Large intestine (tissue), 3 donors: Measurements from ENCODE around the gene MTCP1. TPM values are rescaled to one million over a fixed set of nuclear protein-coding genes. Genes with fewer than 3 reads are reported as not detected.

ENCODE experiments used
- DNase-seq, 2 donors: peaks; one replicate each; pipeline versions ENCODE4 v3.0.0 to v3.0.0-alpha.2; 2013
- H3K27ac ChIP-seq: one replicate; pipeline ENCODE4 v1.5.1; 2013; ENCODE audit warnings: low read length
- H3K27me3 ChIP-seq: 2 replicates; pipeline ENCODE4 v1.6.1; 2013; ENCODE audit warnings: low read length; ENCODE audit not compliant: control insufficient read depth, insufficient read depth
- H3K36me3 ChIP-seq: 2 replicates; pipeline ENCODE4 v1.6.1; 2013; ENCODE audit warnings: low read length; ENCODE audit not compliant: control insufficient read depth, insufficient read depth
- H3K4me1 ChIP-seq: one replicate; pipeline ENCODE4 v1.6.1; 2013; ENCODE audit warnings: low read length; ENCODE audit not compliant: control insufficient read depth, insufficient read depth
- H3K4me3 ChIP-seq: one replicate; pipeline ENCODE4 v1.5.1; 2013; ENCODE audit warnings: low read length
- H3K9me3 ChIP-seq: one replicate; pipeline ENCODE4 v1.6.1; 2013; ENCODE audit warnings: mild to moderate bottlenecking, low read depth, low read length, moderate library complexity; ENCODE audit not compliant: control insufficient read depth
- WGBS: methylation state at CpG from one replicate; pipeline ENCODE4 v1.1.5; 2013; ENCODE audit warnings: low lambda C conversion rate; ENCODE audit not compliant: insufficient coverage; 5-methylcytosine and 5-hydroxymethylcytosine counted together
- polyA plus RNA-seq: library from polyadenylated mRNA; unstranded; fragments of 120-200 nt; gene quantifications from one replicate; pipeline ENCODE4 v1.2.1, GENCODE V29; 2013

Gene MTCP1
- polyA plus RNA-seq, 1 donor, result 15.2 TPM

GRCh38 chrX:155054255-155054654, 16.7 kb downstream of the MTCP1 start:
- Histone ChIP-seq H3K9me3 (no peaks in the 10 kb centered on the region), H3K36me3 (peaks cover 15% of the 10 kb centered on the region), H3K27ac (no peak overlapping the region), H3K4me1 (peaks cover 2% of the 10 kb centered on the region), H3K27me3 (no peaks in the 10 kb centered on the region), H3K4me3 (no peak overlapping the region)
- no CpG with 5 or more reads among the region's 4 CpGs for WGBS
- DNase-seq, result no peak

GRCh38 chrX:155053656-155054055, 17.3 kb downstream of the MTCP1 start:
- no peak for DNase-seq
- peaks cover 2% of the 10 kb centered on the region for H3K4me1 ChIP-seq
- H3K36me3 ChIP-seq, result peaks cover 15% of the 10 kb centered on the region
- H3K9me3 ChIP-seq, result no peaks in the 10 kb centered on the region
- H3K4me3 ChIP-seq, result no peak overlapping the region
- no peaks in the 10 kb centered on the region for H3K27me3 ChIP-seq
- WGBS, result no CpG with 5 or more reads among the region's 3 CpGs
- no peak overlapping the region for H3K27ac ChIP-seq

GRCh38 chrX:155052738-155053498, 18.0 kb downstream of the MTCP1 start:
- DNase-seq, result no peak
- no peaks in the 10 kb centered on the region for H3K27me3 ChIP-seq
- WGBS, result no CpG with 5 or more reads among the region's 5 CpGs
- peaks cover 2% of the 10 kb centered on the region for H3K4me1 ChIP-seq
- H3K9me3 ChIP-seq, result no peaks in the 10 kb centered on the region
- peaks cover 16% of the 10 kb centered on the region for H3K36me3 ChIP-seq
- no peak overlapping the region for H3K27ac ChIP-seq
- H3K4me3 ChIP-seq, result no peak overlapping the region

GRCh38 chrX:155048977-155049619, 21.8 kb downstream of the MTCP1 start:
- H3K4me3 ChIP-seq, result no peak overlapping the region
- DNase-seq, result peak in 1 of 2 donors; percentile 39
- H3K9me3 ChIP-seq, result no peaks in the 10 kb centered on the region
- H3K4me1 ChIP-seq, result no peaks in the 10 kb centered on the region
- WGBS, result no CpG with 5 or more reads among the region's 9 CpGs
- no peak overlapping the region for H3K27ac ChIP-seq
- H3K36me3 ChIP-seq, result peaks cover 24% of the 10 kb centered on the region
- no peaks in the 10 kb centered on the region for H3K27me3 ChIP-seq

- H3K27ac ChIP-seq, result no peak overlapping the region
- H3K4me3 ChIP-seq, result no peak overlapping the region
- no peaks in the 10 kb centered on the region for H3K27me3 ChIP-seq
- H3K9me3 ChIP-seq, result no peaks in the 10 kb centered on the region
- no CpG with 5 or more reads among the region's 5 CpGs for WGBS
- DNase-seq, result no peak
- no peaks in the 10 kb centered on the region for H3K4me1 ChIP-seq
- H3K36me3 ChIP-seq, result peaks cover 15% of the 10 kb centered on the region
Observed at GRCh38 chrX:155046811-155047528, 24.0 kb downstream of the MTCP1 start.

- Histone ChIP-seq H3K9me3 (no peaks in the 10 kb centered on the region), H3K27me3 (no peaks in the 10 kb centered on the region), H3K27ac (no peak overlapping the region), H3K4me1 (no peaks in the 10 kb centered on the region), H3K4me3 (no peak overlapping the region), H3K36me3 (peaks cover 11% of the 10 kb centered on the region)
- no CpG with 5 or more reads among the region's 6 CpGs for WGBS
- no peak for DNase-seq
Observed at GRCh38 chrX:155046129-155046810, 24.7 kb downstream of the MTCP1 start.

- no peaks in the 10 kb centered on the region for H3K4me1 ChIP-seq
- no peaks in the 10 kb centered on the region for H3K27me3 ChIP-seq
- no peaks in the 10 kb centered on the region for H3K36me3 ChIP-seq
- H3K4me3 ChIP-seq, result no peak overlapping the region
- WGBS, result no CpG with 5 or more reads among the region's 4 CpGs
- H3K9me3 ChIP-seq, result no peaks in the 10 kb centered on the region
- no peak for DNase-seq
- no peak overlapping the region for H3K27ac ChIP-seq
Observed at GRCh38 chrX:155035688-155036087, 35.2 kb downstream of the MTCP1 start.

- Histone ChIP-seq H3K27ac (no peak overlapping the region), H3K36me3 (no peaks in the 10 kb centered on the region), H3K9me3 (no peaks in the 10 kb centered on the region), H3K4me1 (peaks cover 5% of the 10 kb centered on the region), H3K27me3 (no peaks in the 10 kb centered on the region), H3K4me3 (no peak overlapping the region)
- WGBS, result no CpG with 5 or more reads among the region's 5 CpGs
- no peak for DNase-seq
Observed at GRCh38 chrX:155031657-155032056, 39.3 kb downstream of the MTCP1 start.

- Histone ChIP-seq H3K27ac (no peak overlapping the region), H3K9me3 (no peaks in the 10 kb centered on the region), H3K36me3 (no peaks in the 10 kb centered on the region), H3K27me3 (no peaks in the 10 kb centered on the region), H3K4me1 (peaks cover 9% of the 10 kb centered on the region), H3K4me3 (no peak overlapping the region)
- WGBS, result no CpG with 5 or more reads among the region's 2 CpGs
- peak in 1 of 2 donors; percentile 9 for DNase-seq
Observed at GRCh38 chrX:155028877-155029291, 42.1 kb downstream of the MTCP1 start.

GRCh38 chrX:155028129-155028528, 42.8 kb downstream of the MTCP1 start:
- no CpG with 5 or more reads among the region's 3 CpGs for WGBS
- no peak for DNase-seq
- peak overlapping the region; percentile 67 for H3K4me3 ChIP-seq

More at GRCh38 chrX:155028129-155028528, 42.8 kb downstream of the MTCP1 start:
- Histone ChIP-seq H3K4me1 (peaks cover 9% of the 10 kb centered on the region), H3K36me3 (no peaks in the 10 kb centered on the region), H3K9me3 (no peaks in the 10 kb centered on the region), H3K27ac (peak overlapping the region; percentile 92), H3K27me3 (no peaks in the 10 kb centered on the region)
